HepG2 (cell line): ENCODE measurements around the gene ZCCHC24. TPM values are rescaled to one million over a fixed set of nuclear protein-coding genes. Genes with fewer than 3 reads are reported as not detected.

Source experiments
- BHLHE40 ChIP-seq: IDR thresholded peaks from 2 replicates; pipeline ENCODE4 v1.6.1; 2011; ENCODE audit warnings: low read length, improper control_type of control experiment
- ZBTB40 ChIP-seq, 2 experiments: fragments of 450-650 bp in 1 of 2; sonication (generic) in 1 of 2; formaldehyde crosslinking in 1 of 2; IDR thresholded peaks; 2 replicates each; pipeline versions ENCODE4 v1.6.1 to v1.8.0; 2016 to 2022; ENCODE audit warnings: antibody characterized with exemption in 1 of 2, mild to moderate bottlenecking in 1 of 2, missing genetic modification reagents in 1 of 2
- polyA plus RNA-seq, 8 experiments: library from polyadenylated mRNA; depleted of rRNA in 3 of 8; stranded (reverse) in 7 of 8; unstranded in 1 of 8; fragments of >200 nt; fragmentation: Illumina TruSeq in 4 of 8; extraction: Trizol in 4 of 8; gene quantifications; 2 replicates each; pipeline versions ENCODE4 v1.2.1 to v1.2.3, GENCODE V29; 2011 to 2016; ENCODE audit warnings: low read depth in 4 of 8, missing spikeins in 1 of 8, mixed read lengths in 1 of 8; ENCODE audit not compliant: insufficient read depth in 1 of 8
- total RNA-seq, 5 experiments: library from RNA; depleted of rRNA; stranded (reverse); fragments of >200 nt; fragmentation: Illumina TruSeq; extraction: Trizol; gene quantifications; 2 replicates each; pipeline ENCODE4 v1.2.3, GENCODE V29; 2016; ENCODE audit warnings: low read depth in 1 of 5
- TF ChIP-seq, protein P1 (sequence below): sonication (generic); formaldehyde crosslinking; IDR thresholded peaks from 2 replicates; pipeline ENCODE4 v1.5.1; 2020; ENCODE audit warnings: missing genetic modification reagents, mild to moderate bottlenecking, borderline replicate concordance
- TF ChIP-seq, protein P2 (sequence below): sonication (generic); formaldehyde crosslinking; IDR thresholded peaks from 2 replicates; pipeline ENCODE4 v1.5.0; 2020; ENCODE audit warnings: missing genetic modification reagents, mild to moderate bottlenecking, borderline replicate concordance
- TF ChIP-seq, protein P3 (sequence below): sonication (generic); formaldehyde crosslinking; IDR thresholded peaks from 2 replicates; pipeline ENCODE4 v1.9.0; 2021; ENCODE audit warnings: missing genetic modification reagents, borderline replicate concordance

Gene ZCCHC24
- total and polyA plus RNA-seq, 2 of the 13 experiments (the other 11 are each of a cell fraction or from before 2014, with no cell fraction given): 3.1 to 7.9 TPM

- TF ChIP-seq BHLHE40 (0 out of 2 replicates have a peak, but pooled peaks have one; percentile 27), ZBTB40 (IDR thresholded peaks at IDR 0.05) (no peak), ZBTB40 (CRISPR knock-in tag; IDR thresholded peaks at IDR 0.05) (peak; percentile 55; the same call in 1 of the 2 replicates)
- TF ChIP-seq, protein P1, sequence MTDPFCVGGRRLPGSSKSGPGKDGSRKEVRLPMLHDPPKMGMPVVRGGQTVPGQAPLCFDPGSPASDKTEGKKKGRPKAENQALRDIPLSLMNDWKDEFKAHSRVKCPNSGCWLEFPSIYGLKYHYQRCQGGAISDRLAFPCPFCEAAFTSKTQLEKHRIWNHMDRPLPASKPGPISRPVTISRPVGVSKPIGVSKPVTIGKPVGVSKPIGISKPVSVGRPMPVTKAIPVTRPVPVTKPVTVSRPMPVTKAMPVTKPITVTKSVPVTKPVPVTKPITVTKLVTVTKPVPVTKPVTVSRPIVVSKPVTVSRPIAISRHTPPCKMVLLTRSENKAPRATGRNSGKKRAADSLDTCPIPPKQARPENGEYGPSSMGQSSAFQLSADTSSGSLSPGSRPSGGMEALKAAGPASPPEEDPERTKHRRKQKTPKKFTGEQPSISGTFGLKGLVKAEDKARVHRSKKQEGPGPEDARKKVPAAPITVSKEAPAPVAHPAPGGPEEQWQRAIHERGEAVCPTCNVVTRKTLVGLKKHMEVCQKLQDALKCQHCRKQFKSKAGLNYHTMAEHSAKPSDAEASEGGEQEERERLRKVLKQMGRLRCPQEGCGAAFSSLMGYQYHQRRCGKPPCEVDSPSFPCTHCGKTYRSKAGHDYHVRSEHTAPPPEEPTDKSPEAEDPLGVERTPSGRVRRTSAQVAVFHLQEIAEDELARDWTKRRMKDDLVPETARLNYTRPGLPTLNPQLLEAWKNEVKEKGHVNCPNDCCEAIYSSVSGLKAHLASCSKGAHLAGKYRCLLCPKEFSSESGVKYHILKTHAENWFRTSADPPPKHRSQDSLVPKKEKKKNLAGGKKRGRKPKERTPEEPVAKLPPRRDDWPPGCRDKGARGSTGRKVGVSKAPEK (CRISPR knock-in tag): no peak
- TF ChIP-seq, protein P2, sequence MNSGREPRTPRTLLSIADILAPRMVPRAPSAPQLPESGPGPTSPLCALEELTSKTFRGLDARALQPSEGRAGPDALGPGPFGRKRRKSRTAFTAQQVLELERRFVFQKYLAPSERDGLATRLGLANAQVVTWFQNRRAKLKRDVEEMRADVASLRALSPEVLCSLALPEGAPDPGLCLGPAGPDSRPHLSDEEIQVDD (CRISPR knock-in tag): no peak
- TF ChIP-seq, protein P3, sequence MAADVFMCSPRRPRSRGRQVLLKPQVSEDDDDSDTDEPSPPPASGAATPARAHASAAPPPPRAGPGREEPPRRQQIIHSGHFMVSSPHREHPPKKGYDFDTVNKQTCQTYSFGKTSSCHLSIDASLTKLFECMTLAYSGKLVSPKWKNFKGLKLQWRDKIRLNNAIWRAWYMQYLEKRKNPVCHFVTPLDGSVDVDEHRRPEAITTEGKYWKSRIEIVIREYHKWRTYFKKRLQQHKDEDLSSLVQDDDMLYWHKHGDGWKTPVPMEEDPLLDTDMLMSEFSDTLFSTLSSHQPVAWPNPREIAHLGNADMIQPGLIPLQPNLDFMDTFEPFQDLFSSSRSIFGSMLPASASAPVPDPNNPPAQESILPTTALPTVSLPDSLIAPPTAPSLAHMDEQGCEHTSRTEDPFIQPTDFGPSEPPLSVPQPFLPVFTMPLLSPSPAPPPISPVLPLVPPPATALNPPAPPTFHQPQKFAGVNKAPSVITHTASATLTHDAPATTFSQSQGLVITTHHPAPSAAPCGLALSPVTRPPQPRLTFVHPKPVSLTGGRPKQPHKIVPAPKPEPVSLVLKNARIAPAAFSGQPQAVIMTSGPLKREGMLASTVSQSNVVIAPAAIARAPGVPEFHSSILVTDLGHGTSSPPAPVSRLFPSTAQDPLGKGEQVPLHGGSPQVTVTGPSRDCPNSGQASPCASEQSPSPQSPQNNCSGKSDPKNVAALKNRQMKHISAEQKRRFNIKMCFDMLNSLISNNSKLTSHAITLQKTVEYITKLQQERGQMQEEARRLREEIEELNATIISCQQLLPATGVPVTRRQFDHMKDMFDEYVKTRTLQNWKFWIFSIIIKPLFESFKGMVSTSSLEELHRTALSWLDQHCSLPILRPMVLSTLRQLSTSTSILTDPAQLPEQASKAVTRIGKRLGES (CRISPR knock-in tag): peak; percentile 91
These were observed 109.8 kb downstream of the ZCCHC24 start (continued) for GRCh38 chr10:79335470-79336235.
